HG03439 (cell line): Measurements from ENCODE around the gene NUMA1.

Experiments
- ATAC-seq: cut with Tn5 transposase; IDR thresholded peaks from one replicate; pipeline ENCODE4 v1.9.1; 2021; ENCODE audit warnings: mild to moderate bottlenecking, moderate library complexity; ENCODE audit not compliant: unreplicated experiment

Gene NUMA1

GRCh38 chr11:72066855-72067254 is 13.5 kb downstream of the NUMA1 start:
- ATAC-seq = no peak

GRCh38 chr11:72061739-72062396 is 18.5 kb downstream of the NUMA1 start:
- no peak for ATAC-seq

- no peak for ATAC-seq
Measured at GRCh38 chr11:72058416-72059034, 21.8 kb downstream of the NUMA1 start.

- ATAC-seq = no peak
Measured at GRCh38 chr11:72048766-72049460, 31.4 kb downstream of the NUMA1 start.

GRCh38 chr11:72045849-72046248 is 34.5 kb downstream of the NUMA1 start:
- ATAC-seq = no peak

- ATAC-seq = no peak
Measured at GRCh38 chr11:72042064-72042745, 38.1 kb downstream of the NUMA1 start.

GRCh38 chr11:72041364-72042063 is 38.8 kb downstream of the NUMA1 start:
- ATAC-seq = no peak

GRCh38 chr11:72040491-72041363 is 39.6 kb downstream of the NUMA1 start:
- ATAC-seq = no peak

GRCh38 chr11:72039856-72040401 is 40.4 kb downstream of the NUMA1 start:
- no peak for ATAC-seq

- ATAC-seq = no peak
Measured at GRCh38 chr11:72039031-72039855, 41.1 kb downstream of the NUMA1 start.

GRCh38 chr11:72038491-72038890 is 41.9 kb downstream of the NUMA1 start:
- ATAC-seq = no peak

- no peak for ATAC-seq
Measured at GRCh38 chr11:72037554-72038311, 42.6 kb downstream of the NUMA1 start.

GRCh38 chr11:72036687-72037086 is 43.7 kb downstream of the NUMA1 start:
- ATAC-seq = no peak

GRCh38 chr11:72030472-72031045 is 49.8 kb downstream of the NUMA1 start:
- no peak for ATAC-seq

GRCh38 chr11:72026090-72026489 is 54.3 kb downstream of the NUMA1 start:
- ATAC-seq = no peak

GRCh38 chr11:72024069-72024754 is 56.1 kb downstream of the NUMA1 start:
- no peak for ATAC-seq

- no peak for ATAC-seq
Measured at GRCh38 chr11:72023335-72023734, 57.0 kb downstream of the NUMA1 start.
